Cortex of kidney (tissue), 1 donor: ENCODE results near the gene IFITM10.
"Not testable (repeated sequence)": the region's sequence is repeated elsewhere in the genome, so short reads cannot be mapped to it uniquely, and the experiment has no call there.

Source experiments
- DNase-seq: peaks from one replicate; lab custom pipeline; 2025; lab: John Stamatoyannopoulos, UW

Gene IFITM10

GRCh38 chr11:1690167-1691025, 60.0 kb downstream of the IFITM10 start:
- DNase-seq: no peak

GRCh38 chr11:1689250-1690166, 60.9 kb downstream of the IFITM10 start:
- DNase-seq: not testable (repeated sequence)

- DNase-seq: not testable (repeated sequence)
These were observed 62.0 kb downstream of the IFITM10 start for GRCh38 chr11:1688336-1688947.

GRCh38 chr11:1686220-1686619, 64.2 kb downstream of the IFITM10 start:
- not testable (repeated sequence) for DNase-seq

GRCh38 chr11:1684886-1685874, 65.2 kb downstream of the IFITM10 start:
- DNase-seq: not testable (repeated sequence)

GRCh38 chr11:1683904-1684572, 66.4 kb downstream of the IFITM10 start:
- DNase-seq: not testable (repeated sequence)

GRCh38 chr11:1683216-1683615, 67.2 kb downstream of the IFITM10 start:
- DNase-seq: not testable (repeated sequence)
